Measurements from ENCODE around the gene GFPT1. TPM values are rescaled to one million over a fixed set of nuclear protein-coding genes. Genes with fewer than 3 reads are reported as not detected.

GFPT1 gene
- total RNA-seq, 2 donors from 2014 or later = 25.1 to 57.7 TPM

DNA sequence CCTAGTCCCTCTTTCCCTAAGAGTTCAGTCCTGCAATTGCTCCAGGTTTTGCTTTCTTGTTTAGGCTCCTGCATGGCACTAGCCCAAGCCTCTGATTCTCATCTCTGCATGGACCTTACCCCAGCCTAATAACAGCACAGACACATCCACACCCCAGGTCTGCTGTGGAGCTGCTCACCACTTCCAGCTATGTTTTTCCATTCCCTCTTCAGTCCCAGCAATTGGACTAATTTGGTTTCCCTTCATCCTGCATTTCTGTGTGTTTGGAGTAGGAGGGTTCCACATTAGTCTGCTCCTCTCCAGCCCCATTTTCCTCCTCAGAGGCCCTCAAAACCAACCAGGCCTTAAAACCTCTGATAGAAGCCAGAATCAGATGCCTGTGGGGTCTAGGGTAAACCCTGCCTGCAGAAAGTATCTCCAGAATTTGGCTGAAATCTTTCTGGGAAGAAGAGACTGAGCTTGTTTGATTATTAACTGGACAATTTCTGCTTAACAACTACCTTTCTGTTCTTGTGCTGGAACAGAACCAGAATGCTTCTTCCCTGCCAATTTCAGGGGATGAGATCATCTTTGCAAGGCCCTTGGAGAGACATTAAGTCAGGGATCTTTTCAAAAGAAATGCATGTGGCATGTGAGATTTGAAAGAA is 95.9 kb downstream of the GFPT1 start:
- no peaks in the 10 kb centered on the region for H3K36me3 Mint-ChIP-seq
- no peaks in the 10 kb centered on the region for H3K9me3 Mint-ChIP-seq
- no peak for DNase-seq (ENCODE audit: low spot score in 2 of 2)
- H3K27ac Mint-ChIP-seq = no peak overlapping the region
- no peak for ATAC-seq

DNA sequence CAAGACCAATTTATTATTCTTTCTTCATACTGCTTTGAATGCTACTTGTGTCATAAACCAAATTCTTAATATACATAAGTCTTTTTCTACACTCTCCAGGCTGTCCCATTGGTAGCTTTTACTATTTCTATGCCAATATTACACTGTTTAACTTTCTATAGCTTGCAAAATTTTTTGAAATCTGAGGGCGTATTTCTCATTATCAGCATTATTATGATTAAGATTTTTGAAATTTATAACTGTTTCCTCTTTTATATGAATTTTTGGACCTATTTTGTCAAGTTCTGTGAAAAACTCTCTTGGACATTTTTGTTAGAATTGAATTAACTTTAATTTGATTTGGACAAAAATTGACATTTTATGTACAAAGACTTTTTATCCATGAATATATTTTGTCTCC is 98.6 kb downstream of the GFPT1 start:
- Mint-ChIP-seq H3K36me3 (no peaks in the 10 kb centered on the region), H3K27ac (no peak overlapping the region), H3K9me3 (no peaks in the 10 kb centered on the region)
- no peak for DNase-seq (ENCODE audit: low spot score in 2 of 2)
- no peak for ATAC-seq

DNA sequence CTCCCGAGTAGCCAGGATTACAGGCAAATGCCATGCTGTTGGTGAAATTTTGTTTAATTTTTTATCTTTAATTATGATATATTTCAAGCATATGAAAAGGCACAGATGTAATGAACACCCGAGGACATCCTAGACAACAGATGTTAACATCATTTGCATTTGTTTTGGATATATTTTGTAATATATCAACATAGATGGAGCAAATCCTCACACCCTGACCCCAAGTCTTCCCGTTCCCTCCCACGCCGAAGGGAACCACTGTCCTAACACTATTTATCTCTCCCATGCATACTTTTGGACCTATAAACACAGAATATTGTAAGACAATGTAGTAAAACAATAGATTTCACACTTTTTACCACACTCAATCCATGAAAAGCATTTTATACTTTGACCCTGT is 99.5 kb downstream of the GFPT1 start:
- ATAC-seq (no peak), DNase-seq (ENCODE audit: low spot score in 2 of 2) (no peak)
- no peaks in the 10 kb centered on the region for H3K36me3 Mint-ChIP-seq
- H3K27ac Mint-ChIP-seq = no peak overlapping the region
- no peaks in the 10 kb centered on the region for H3K9me3 Mint-ChIP-seq

DNA sequence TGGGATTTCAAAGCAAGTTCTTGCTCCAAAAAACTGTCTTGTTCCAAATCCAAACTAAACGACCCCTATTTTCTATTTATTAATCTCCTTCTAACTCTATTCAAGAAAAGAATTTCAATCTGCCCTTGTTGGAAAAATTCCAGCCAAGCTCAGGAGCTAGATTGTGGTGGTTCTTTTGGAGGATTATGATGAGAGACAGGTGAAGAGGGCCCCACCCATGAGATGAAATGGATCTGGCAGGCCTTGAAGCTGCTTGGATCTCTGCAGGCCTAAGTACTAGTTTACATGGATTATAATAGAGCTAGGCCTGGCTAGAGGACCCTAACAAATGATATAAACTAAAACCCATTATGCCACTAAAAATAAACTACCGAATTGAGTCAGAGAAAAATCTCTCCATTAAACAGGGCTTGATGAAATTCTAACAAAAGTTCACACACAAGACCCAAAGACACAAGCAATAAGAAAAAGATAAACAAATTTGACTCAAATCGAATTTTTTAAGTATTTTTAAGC is 101.6 kb downstream of the GFPT1 start:
- ATAC-seq (no peak), DNase-seq (ENCODE audit: low spot score in 2 of 2) (no peak)
- H3K9me3 Mint-ChIP-seq = no peaks in the 10 kb centered on the region
- H3K27ac Mint-ChIP-seq = no peak overlapping the region
- H3K36me3 Mint-ChIP-seq = no peaks in the 10 kb centered on the region

DNA sequence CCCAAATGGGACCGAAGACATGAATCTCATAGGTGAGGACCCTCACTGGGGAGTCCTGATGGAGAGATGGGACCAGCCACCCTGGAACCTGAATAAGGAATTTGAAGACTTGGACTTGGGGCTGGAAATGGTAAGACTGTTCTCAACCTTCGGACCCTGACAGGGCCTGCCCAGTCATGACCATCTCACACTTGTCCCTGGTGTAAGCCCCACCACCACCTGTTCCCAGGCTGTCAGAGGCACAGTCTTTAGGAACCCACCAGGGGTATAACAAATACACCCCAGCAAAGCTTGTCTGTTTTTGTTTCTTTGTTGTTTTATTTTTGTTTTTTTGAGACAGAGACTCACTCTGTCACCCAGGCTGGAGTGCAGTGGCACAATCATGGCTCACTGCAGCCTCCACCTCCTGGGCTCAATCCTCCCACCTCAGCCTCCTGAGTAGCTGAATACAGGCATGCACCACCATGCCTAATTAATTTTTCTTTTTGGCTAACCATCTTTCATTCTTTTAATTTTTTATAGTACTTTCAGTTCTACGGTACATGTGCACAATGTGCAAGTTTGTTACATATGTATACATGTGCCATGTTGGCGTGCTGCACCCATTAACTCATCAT is 106.1 kb downstream of the GFPT1 start:
- ATAC-seq = no peak
- DNase-seq (ENCODE audit: low spot score in 2 of 2) = no peak
- H3K36me3 Mint-ChIP-seq = no peaks in the 10 kb centered on the region
- no peaks in the 10 kb centered on the region for H3K9me3 Mint-ChIP-seq
- H3K27ac Mint-ChIP-seq = no peak overlapping the region

DNA sequence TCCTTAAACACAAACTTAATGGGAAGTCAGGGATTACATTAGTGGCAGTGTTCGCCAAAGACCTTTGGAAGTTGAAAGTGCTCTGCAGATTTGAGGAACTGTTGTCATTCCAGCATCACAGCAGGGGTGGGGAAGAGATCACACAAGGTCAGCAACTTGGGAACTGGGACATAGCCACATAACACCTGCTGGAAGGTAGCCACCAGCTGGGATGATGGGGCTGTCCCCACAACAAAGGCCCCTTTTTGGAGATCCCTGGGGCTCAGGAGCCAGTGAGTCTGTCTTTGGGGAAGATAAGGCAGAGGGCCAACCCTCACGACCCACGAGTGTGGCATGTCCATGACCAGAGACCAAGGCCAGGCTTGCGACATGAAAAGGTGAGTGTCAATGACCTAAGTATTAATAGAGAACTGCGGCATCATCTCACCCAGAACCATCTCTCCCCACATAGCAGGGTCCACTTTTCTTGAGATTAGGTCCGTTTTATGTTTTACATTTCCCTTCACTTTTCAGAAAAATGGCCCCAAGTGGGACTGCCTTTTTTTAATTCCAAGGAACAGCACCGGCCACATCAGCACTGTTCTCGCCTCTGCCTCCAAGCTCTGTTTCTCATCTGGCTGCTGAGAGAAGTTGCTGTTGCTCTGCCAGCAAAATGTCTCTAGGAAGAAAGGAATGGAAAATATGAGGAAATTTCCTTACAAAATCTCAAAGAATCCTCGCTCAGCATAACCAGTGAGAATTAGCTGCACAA is 106.9 kb downstream of the GFPT1 start:
- Mint-ChIP-seq H3K27ac (no peak overlapping the region), H3K36me3 (no peaks in the 10 kb centered on the region), H3K9me3 (no peaks in the 10 kb centered on the region)
- DNase-seq (ENCODE audit: low spot score in 2 of 2) (no peak), ATAC-seq (no peak)

DNA sequence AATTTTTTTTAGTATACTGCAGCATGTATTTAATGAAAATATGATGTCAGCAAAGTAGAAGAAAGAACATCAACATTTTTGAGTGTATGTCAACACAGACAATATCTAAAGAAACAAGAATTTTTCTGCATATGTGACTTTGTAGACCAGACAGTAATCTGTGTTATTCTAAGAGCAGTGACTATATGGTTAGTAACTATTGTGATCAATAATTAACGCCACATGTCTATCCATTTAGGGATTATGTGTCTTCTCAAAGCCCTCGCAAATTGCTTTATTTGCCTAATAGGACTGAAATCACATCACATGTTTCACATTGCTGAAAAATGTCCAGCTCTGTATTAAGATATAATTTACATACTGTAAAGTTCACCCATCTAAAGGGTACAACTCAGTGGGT is 107.8 kb downstream of the GFPT1 start:
- Mint-ChIP-seq H3K27ac (no peak overlapping the region), H3K9me3 (no peaks in the 10 kb centered on the region), H3K36me3 (no peaks in the 10 kb centered on the region)
- ATAC-seq = no peak
- no peak for DNase-seq (ENCODE audit: low spot score in 2 of 2)

DNA sequence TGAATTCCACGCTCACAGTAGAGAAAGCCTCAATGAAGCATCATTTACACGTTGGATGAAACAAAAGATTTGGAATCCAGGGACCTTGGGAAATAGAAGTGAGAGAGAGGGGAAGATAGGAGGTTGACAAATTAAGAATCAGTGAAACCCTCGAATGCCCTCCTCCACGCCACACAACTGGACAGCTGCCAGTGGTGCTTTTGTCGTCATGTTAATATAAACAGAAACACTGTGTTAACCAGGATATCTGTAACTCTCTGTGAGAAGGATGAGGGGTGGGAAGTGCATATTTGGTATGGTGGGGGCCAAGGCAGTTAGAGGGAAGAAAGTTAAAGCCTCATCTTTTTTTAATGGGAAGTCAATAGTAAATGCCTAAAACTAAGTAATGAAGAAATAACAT is 108.7 kb downstream of the GFPT1 start:
- ATAC-seq = no peak
- Mint-ChIP-seq H3K9me3 (no peaks in the 10 kb centered on the region), H3K27ac (no peak overlapping the region), H3K36me3 (no peaks in the 10 kb centered on the region)
- DNase-seq (ENCODE audit: low spot score in 2 of 2) = no peak

DNA sequence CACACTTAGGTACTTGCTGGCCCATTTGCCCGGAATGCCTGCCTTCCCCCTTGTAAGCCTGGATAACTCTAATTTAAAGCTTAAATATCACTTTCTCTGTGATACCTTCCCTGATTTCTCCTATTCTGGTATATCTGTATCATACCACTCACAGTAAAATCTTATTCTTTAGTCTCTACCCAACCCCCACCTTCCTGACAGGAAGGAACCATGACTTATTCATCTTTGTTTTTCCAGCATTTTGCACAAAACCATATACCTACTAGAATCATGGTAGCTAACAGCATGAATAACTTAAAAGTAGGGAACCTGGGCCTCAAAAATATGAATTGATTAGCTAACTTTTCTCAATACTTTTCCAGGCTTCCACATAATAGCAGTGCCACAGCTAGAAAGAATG is 111.5 kb downstream of the GFPT1 start:
- Mint-ChIP-seq H3K9me3 (no peaks in the 10 kb centered on the region), H3K36me3 (no peaks in the 10 kb centered on the region), H3K27ac (no peak overlapping the region)
- no peak for ATAC-seq
- DNase-seq (ENCODE audit: low spot score in 2 of 2) = no peak

DNA sequence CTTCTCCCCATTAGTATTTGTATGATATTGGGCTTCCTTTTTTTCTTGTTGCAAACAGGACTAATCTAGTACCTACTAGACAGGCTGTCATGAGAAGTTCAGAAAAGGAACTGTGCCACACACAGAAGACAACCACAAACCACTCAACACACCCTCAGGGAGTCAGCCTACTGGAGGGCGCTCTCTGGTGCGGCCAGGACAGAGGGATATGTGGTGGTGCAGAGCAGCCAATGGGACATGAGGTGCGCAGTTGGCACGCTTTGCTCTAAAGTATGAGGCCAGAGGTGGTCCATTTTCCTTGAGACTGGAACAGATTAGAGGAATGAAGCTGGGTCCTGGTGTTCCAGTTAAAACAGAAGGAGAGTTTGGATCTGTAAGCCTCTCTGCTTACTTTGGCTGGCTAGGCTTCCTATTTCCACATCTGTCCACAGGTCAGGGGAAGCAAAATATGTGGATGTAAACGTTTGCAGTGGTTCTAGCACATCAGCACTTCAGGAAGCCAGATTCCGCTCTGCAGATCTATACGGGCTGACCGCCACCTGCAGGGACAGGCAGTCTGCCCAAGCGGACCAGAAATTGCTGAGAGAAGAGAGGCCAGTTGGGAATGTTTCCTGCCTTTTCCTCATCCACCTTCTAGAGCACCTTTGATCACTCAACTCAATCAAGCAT is 114.1 kb downstream of the GFPT1 start:
- Mint-ChIP-seq H3K27ac (no peak overlapping the region), H3K9me3 (no peaks in the 10 kb centered on the region), H3K36me3 (no peaks in the 10 kb centered on the region)
- DNase-seq (ENCODE audit: low spot score in 2 of 2) = no peak
- ATAC-seq = no peak

DNA sequence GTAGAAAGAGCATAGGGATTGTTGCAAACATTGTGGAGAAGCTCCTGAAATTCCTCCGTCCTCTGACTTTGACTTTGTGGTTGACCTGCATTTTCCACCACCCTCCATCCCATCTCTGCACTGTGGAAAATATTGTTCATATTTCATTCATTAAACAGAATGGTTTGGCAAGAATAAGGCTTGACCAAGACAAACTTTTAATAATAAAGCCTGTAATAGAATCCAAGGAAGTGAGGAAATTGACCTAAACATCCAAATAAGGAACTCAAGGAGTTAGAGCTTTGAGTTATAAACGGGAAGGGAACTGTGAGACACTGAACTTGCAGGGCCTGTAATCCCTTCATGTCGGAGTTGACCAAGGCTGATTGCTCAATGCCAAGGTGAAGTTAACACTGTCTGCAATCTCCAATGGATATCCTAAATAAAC is 115.2 kb downstream of the GFPT1 start:
- no peak for ATAC-seq

More for the DNA sequence above, 115.2 kb downstream of the GFPT1 start:
- Mint-ChIP-seq H3K9me3 (no peaks in the 10 kb centered on the region), H3K27ac (no peak overlapping the region), H3K36me3 (no peaks in the 10 kb centered on the region)
- DNase-seq (ENCODE audit: low spot score in 2 of 2) = no peak

Other genes with a start within 250 kb of the GFPT1 start
- 10 to 100 TPM; 32.2 to 34.3 TPM for gene NFU1, start 50.2 kb upstream of the GFPT1 start, total RNA-seq